ENCODE data around the gene CLCN6. TPM values are rescaled to one million over a fixed set of nuclear protein-coding genes. Genes with fewer than 3 reads are reported as not detected.

Gene CLCN6
- polyA plus RNA-seq, 3 donors, result 3.8 to 37.1 (median 4.2) TPM

DNA sequence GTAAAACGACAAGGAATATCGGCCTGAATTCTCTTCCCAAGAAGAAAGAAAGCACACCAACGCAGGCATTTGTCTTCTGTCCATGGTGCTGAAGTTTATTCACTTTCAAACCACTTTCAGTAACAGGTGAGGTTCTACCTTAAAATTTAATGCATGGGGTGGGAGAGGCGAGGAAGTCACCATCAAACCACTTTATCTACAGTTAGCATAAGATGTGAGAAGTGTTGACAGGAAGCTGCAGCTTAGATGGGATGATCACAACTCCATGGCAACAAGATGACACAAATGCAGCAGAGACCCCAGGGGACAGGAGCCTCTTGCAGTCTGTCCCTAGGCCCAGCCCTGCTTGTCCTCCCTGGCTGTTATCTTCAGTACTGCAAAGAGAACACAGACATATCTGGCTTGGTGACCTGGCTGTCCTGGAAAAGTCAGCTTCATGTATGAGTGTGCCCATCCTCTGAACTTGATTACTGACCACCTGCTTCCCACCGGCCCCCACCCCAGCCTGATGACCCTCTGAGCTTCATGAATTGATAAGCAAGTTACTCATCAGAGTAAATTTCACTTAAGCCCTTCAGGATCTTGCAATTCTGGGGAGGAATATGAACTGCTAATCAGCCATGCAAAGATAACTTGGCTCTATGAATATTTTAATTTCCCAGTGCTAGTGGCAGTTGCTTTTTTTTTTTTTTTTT, 39.8 kb downstream of the CLCN6 start:
- H3K4me3 Mint-ChIP-seq, result no peak overlapping the region
- peaks cover 0 to 1% (median 0%) of the 10 kb centered on the region in 3 donors for H3K27me3 Mint-ChIP-seq (ENCODE audit: low read depth in 3 of 3)
- Histone ChIP-seq H3K4me3 (replicated peaks in 1 of 3; ENCODE audit: low read depth in 2 of 3, low read length in 3 of 3) (no peak overlapping the region), H3K79me2 (ENCODE audit: insufficient read depth, low read length) (no peaks in the 10 kb centered on the region), H3K27me3 (ENCODE audit: control insufficient read depth in 2 of 2, insufficient read depth in 2 of 2, low read length in 2 of 2) (no peaks in the 10 kb centered on the region), H4K20me1 (ENCODE audit: insufficient read depth, low read length) (peaks cover 20% of the 10 kb centered on the region), H3K4me2 (replicated peaks; ENCODE audit: extremely low read depth, low read length, poor library complexity, severe bottlenecking) (no peak overlapping the region), H3K36me3 (replicated peaks in 1 of 2; ENCODE audit: control insufficient read depth in 1 of 2, insufficient read depth in 2 of 2, low read length in 2 of 2) (peaks cover 26 to 54% of the 10 kb centered on the region in 2 donors), H2AFZ (ENCODE audit: insufficient read depth, low read depth, low read length, poor library complexity, severe bottlenecking) (no peak overlapping the region), H3K9ac (ENCODE audit: insufficient read depth, low read length, poor library complexity, severe bottlenecking) (no peak overlapping the region), H3K4me1 (ENCODE audit: control insufficient read depth in 1 of 2, insufficient read depth in 2 of 2, low read length in 2 of 2) (peaks cover 36 to 42% of the 10 kb centered on the region in 2 donors), H3K9me3 (replicated peaks in 1 of 2; ENCODE audit: control insufficient read depth in 1 of 2, insufficient read depth in 1 of 2, low read length in 2 of 2) (no peaks in the 10 kb centered on the region), H3K27ac (ENCODE audit: low read depth in 1 of 2, low read length in 2 of 2) (no peak overlapping the region)
- no peak overlapping the region for H3K27ac Mint-ChIP-seq
- H3K36me3 Mint-ChIP-seq, result peaks cover 60 to 66% of the 10 kb centered on the region in 2 donors
- WGBS (ENCODE audit: insufficient coverage), result no CpG with 5 or more reads among the region's 5 CpGs
- intact Hi-C loops (cut with micrococcal nuclease), result no loop called here
- H3K4me1 Mint-ChIP-seq, result peaks cover 40% of the 10 kb centered on the region
- H3K9me3 Mint-ChIP-seq, result no peaks in the 10 kb centered on the region
- DNase-seq, result no peak
- TF ChIP-seq, protein P1, sequence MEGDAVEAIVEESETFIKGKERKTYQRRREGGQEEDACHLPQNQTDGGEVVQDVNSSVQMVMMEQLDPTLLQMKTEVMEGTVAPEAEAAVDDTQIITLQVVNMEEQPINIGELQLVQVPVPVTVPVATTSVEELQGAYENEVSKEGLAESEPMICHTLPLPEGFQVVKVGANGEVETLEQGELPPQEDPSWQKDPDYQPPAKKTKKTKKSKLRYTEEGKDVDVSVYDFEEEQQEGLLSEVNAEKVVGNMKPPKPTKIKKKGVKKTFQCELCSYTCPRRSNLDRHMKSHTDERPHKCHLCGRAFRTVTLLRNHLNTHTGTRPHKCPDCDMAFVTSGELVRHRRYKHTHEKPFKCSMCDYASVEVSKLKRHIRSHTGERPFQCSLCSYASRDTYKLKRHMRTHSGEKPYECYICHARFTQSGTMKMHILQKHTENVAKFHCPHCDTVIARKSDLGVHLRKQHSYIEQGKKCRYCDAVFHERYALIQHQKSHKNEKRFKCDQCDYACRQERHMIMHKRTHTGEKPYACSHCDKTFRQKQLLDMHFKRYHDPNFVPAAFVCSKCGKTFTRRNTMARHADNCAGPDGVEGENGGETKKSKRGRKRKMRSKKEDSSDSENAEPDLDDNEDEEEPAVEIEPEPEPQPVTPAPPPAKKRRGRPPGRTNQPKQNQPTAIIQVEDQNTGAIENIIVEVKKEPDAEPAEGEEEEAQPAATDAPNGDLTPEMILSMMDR (IDR thresholded peaks at IDR 0.05), result no peak

DNA sequence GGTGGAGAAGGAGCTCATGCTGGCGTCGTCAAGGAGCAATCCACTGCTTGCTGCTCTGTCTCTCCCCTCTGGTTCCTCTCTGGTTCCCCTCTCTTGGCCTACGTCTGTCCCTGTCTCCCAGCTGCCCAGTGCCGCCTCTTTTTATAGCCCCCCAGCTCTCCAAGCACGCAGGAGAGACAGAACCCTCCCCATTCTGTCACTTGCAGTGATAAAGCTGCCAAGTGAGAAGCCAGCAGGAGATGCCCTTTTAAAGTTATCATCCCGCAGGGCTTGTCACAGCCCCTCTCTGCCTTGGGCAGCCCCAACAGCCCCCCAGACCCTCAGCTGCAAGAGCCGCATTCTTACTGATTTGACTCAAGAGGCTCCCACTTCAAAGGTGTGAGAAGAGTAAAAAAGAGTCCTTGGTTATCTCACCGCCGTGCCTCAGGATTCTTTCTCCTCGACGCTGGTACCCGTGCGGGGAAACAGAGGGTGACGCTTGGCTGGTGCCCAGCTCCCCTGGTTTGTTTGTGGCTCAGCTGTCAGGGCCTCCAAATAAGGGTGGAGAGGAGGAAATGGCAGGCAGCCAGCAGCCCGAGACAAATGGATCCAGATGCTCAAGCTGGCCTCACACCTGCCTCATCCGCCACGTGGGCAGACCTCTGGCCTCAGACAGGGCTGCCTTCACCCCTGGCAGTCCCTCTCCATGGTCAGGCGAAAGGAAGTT, 41.8 kb downstream of the CLCN6 start, which contains the start of gene NPPA:
NPPA (minus strand) TSS at position 117 of the 706 bp plus-strand sequence; CDS start at position 18, 99 bp downstream.
- H3K9me3 Mint-ChIP-seq, result no peaks in the 10 kb centered on the region
- H3K4me3 Mint-ChIP-seq, result no peak within 1 kb of the TSS
- peaks cover 31% of the 10 kb centered on the region for H3K4me1 Mint-ChIP-seq
- Histone ChIP-seq H2AFZ (ENCODE audit: insufficient read depth, low read depth, low read length, poor library complexity, severe bottlenecking) (no peak within 1 kb of the TSS), H3K4me2 (replicated peaks; ENCODE audit: extremely low read depth, low read length, poor library complexity, severe bottlenecking) (no peak within 1 kb of the TSS), H3K79me2 (ENCODE audit: insufficient read depth, low read length) (no peaks in the 10 kb centered on the region), H4K20me1 (ENCODE audit: insufficient read depth, low read length) (peaks cover 10% of the 10 kb centered on the region), H3K9ac (ENCODE audit: insufficient read depth, low read length, poor library complexity, severe bottlenecking) (no peak within 1 kb of the TSS), H3K27ac (ENCODE audit: low read depth in 1 of 2, low read length in 2 of 2) (no peak within 1 kb of the TSS), H3K9me3 (replicated peaks in 1 of 2; ENCODE audit: control insufficient read depth in 1 of 2, insufficient read depth in 1 of 2, low read length in 2 of 2) (no peaks in the 10 kb centered on the region), H3K4me3 (replicated peaks in 1 of 3; ENCODE audit: low read depth in 2 of 3, low read length in 3 of 3) (no peak within 1 kb of the TSS), H3K36me3 (replicated peaks in 1 of 2; ENCODE audit: control insufficient read depth in 1 of 2, insufficient read depth in 2 of 2, low read length in 2 of 2) (peaks cover 16 to 41% of the 10 kb centered on the region in 2 donors), H3K27me3 (ENCODE audit: control insufficient read depth in 2 of 2, insufficient read depth in 2 of 2, low read length in 2 of 2) (no peaks in the 10 kb centered on the region), H3K4me1 (ENCODE audit: control insufficient read depth in 1 of 2, insufficient read depth in 2 of 2, low read length in 2 of 2) (peaks cover 29 to 34% of the 10 kb centered on the region in 2 donors)
- TF ChIP-seq, protein P1 (IDR thresholded peaks at IDR 0.05), result no peak
- H3K36me3 Mint-ChIP-seq, result peaks cover 43 to 49% of the 10 kb centered on the region in 2 donors
- peaks cover 0 to 1% (median under 1%) of the 10 kb centered on the region in 3 donors for H3K27me3 Mint-ChIP-seq (ENCODE audit: low read depth in 3 of 3)
- DNase-seq, result no peak
- WGBS (ENCODE audit: insufficient coverage), result 48% methylated on average over 10 of the region's 18 CpGs
- intact Hi-C loops (cut with micrococcal nuclease), result no loop called here
- peak within 1 kb of the TSS in 2 of 7 donors; percentile 15 to 36 for H3K27ac Mint-ChIP-seq

All from CD14-positive monocyte (primary cell).